Spleen (tissue), 11 donors: ENCODE measurements around the gene DDX17. TPM values are rescaled to one million over a fixed set of nuclear protein-coding genes. Genes with fewer than 3 reads are reported as not detected.
"Not testable (repeated sequence)": the region's sequence is repeated elsewhere in the genome, so short reads cannot be mapped to it uniquely, and the experiment has no call there.

Experiments
- DNase-seq: peaks from one replicate; pipeline ENCODE4 v3.0.0-alpha.2; 2020
- H3K27ac ChIP-seq, 8 donors: fragments of 200-600 bp; sonication (generic) in 7 of 8; 1 replicate in 4 of 8; 2 replicates in 4 of 8; pipeline versions ENCODE4 v1.5.0 to v1.8.0; 2016 to 2021; ENCODE audit warnings: inconsistent platforms in 4 of 8, mild to moderate bottlenecking in 4 of 8, moderate library complexity in 1 of 8
- H3K27me3 ChIP-seq, 7 donors: fragments of 200-600 bp; sonication (generic) in 6 of 7; replicated peaks in 1 of 7; 1 replicate in 4 of 7; 2 replicates in 3 of 7; pipeline versions ENCODE4 v1.5.0 to v1.8.0; 2016 to 2021; ENCODE audit warnings: inconsistent platforms in 3 of 7, mild to moderate bottlenecking in 1 of 7
- H3K36me3 ChIP-seq, 6 donors: fragments of 200-600 bp; sonication (generic) in 5 of 6; 1 replicate in 4 of 6; 2 replicates in 2 of 6; pipeline versions ENCODE4 v1.5.0 to v1.8.0; 2016 to 2021; ENCODE audit warnings: inconsistent platforms in 2 of 6
- H3K4me1 ChIP-seq, 6 donors: fragments of 200-600 bp; sonication (generic) in 5 of 6; 1 replicate in 3 of 6; 2 replicates in 3 of 6; pipeline versions ENCODE4 v1.5.0 to v1.8.0; 2016 to 2021; ENCODE audit warnings: inconsistent platforms in 3 of 6
- H3K4me3 ChIP-seq, 8 donors: fragments of 200-600 bp; sonication (generic) in 7 of 8; 1 replicate in 4 of 8; 2 replicates in 4 of 8; pipeline versions ENCODE4 v1.5.0 to v1.8.0; 2016 to 2021; ENCODE audit warnings: inconsistent platforms in 4 of 8, mild to moderate bottlenecking in 4 of 8, moderate library complexity in 2 of 8
- H3K9me3 ChIP-seq, 8 donors: fragments of 200-600 bp; sonication (generic) in 7 of 8; 1 replicate in 4 of 8; 2 replicates in 4 of 8; pipeline versions ENCODE4 v1.5.0 to v1.8.0; 2016 to 2021; ENCODE audit warnings: inconsistent platforms in 4 of 8
- POLR2A ChIP-seq, 3 donors: fragments of 450-650 bp; IDR thresholded peaks; one replicate each; pipeline ENCODE4 v1.5.1; 2017; ENCODE audit warnings: antibody characterized with exemption in 3 of 3, mild to moderate bottlenecking in 1 of 3
- POLR2AphosphoS5 ChIP-seq, 3 donors: sonication (generic); formaldehyde crosslinking; IDR thresholded peaks; one replicate each; pipeline ENCODE4 v1.5.1; 2017; ENCODE audit warnings: antibody characterized with exemption in 3 of 3
- WGBS, 5 donors: extraction: QIAGEN DNeasy Blood & Tissue Kit in 3 of 5; methylation state at CpG; one replicate each; pipeline versions ENCODE4 v1.1.5 to v1.1.7; 2013 to 2018; 5-methylcytosine and 5-hydroxymethylcytosine counted together
- intact Hi-C: fragments of 100-400 bp; cut with DNase I; formaldehyde crosslinking; loops from one replicate; pipeline ENCODE4 v1.15.0; 2023; ENCODE audit warnings: low total_unique reads
- polyA plus RNA-seq, 3 donors: library from polyadenylated mRNA; stranded (reverse); fragments of 200-250 nt; gene quantifications; one replicate each; pipeline ENCODE4 v1.2.1, GENCODE V29; 2013
- total RNA-seq, 7 donors: library from RNA; depleted of rRNA in 3 of 7; stranded (reverse); fragments of >200 nt in 3 of 7; fragmentation: NEBNext Ultra II Directional in 4 of 7; extraction: Animal tissue kit (Norgen Biotek cat#: 25700) in 4 of 7; gene quantifications; one replicate each; pipeline versions ENCODE4 v1.1.0 to v1.2.1, GENCODE V29; 2016 to 2021
- TF ChIP-seq, protein P1 (sequence below), 11 experiments: fragments of 200-600 bp in 7 of 11; fragments of 450-650 bp in 4 of 11; sonication (generic) in 4 of 11; IDR thresholded peaks in 8 of 11; conservative IDR thresholded peaks in 3 of 11; 1 replicate in 7 of 11; 2 replicates in 4 of 11; pipeline versions ENCODE4 v1.4.0 to v1.8.0; 2016 to 2021; ENCODE audit warnings: antibody characterized with exemption in 11 of 11, inconsistent platforms in 4 of 11, mild to moderate bottlenecking in 1 of 11
- donor health status: healthy with polysubstance abuse.
- donor health status: DM: no; HTN: no; CAD: no; lungs with moderate emphysema.
- donor health status: DM: no; HTN: no; CAD: no.
- donor health status: Bipolar disorder and iron deficiency.
- donor health status: healthy.
- donor health status: DM: no; HTN: no; CAD: no.
- donor health status: DM: yes; HTN: yes; CAD: no.

Gene DDX17
- total and polyA plus RNA-seq, 10 donors = 150 to 818 (median 606) TPM

DNA sequence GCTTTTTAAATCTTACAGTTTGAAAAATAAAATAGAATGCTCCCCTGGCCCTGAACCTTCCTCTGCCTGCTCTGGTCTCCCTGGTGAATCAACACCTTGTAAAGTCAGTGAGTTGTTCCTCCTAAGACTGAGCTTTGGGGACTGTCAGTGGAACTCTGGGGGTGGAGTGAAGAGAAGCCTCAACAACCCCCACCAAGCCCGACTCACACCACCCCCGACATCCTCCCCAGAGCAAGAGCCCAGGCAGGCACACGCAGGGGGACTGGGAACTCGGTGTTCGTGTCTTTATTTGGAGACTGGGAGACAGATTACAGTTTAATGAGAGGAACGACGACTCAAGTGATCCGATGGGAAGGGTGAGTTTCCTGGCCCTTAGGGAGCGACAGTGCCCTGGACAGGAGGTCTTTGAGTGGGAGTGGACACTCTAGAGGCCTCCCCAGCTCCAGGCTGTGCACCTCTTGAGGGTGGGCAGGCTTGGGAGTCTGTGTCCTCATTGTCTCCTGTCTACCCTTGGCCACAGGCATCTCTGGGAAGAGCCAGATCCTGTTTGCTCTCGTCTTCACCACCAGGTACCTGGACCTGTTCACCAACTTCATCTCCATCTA is 32.0 kb downstream of the DDX17 start:
- WGBS, 5 donors = 64 to 72% (median 71%) methylated on average over 9 to 10 of the region's 10 CpGs

DNA sequence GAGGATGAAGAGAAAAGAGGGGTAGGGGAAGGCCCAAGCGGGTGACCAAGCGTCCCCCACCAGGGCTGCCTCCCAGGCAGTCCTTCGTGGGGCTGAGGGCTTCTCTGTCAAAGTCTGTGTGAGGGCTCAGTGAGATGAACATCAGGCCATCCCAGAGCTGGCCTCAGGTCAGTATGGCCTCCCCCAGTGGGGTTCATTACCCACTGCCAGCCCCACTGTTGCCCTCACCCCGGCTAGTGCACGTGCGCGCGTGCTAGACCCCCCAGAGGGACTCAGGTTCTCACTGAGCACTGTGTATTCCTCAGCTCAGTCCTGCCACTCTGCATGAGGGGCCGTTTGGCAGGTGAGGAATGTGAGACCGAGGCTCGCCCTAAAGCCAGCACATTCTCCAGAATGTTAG is 34.9 kb downstream of the DDX17 start:
- Histone ChIP-seq H3K27ac (no peak overlapping the region), H3K9me3 (no peaks in the 10 kb centered on the region), H3K4me3 (no peak overlapping the region), H3K36me3 (no peaks in the 10 kb centered on the region), H3K4me1 (peaks cover 0 to 21% (median 13%) of the 10 kb centered on the region in 6 donors), H3K27me3 (peaks cover 0 to 33% (median 22%) of the 10 kb centered on the region in 7 donors)
- DNase-seq = peak; percentile 36
- no peak for TF ChIP-seq POLR2A (IDR thresholded peaks at IDR 0.05)
- TF ChIP-seq POLR2AphosphoS5 (IDR thresholded peaks at IDR 0.05) = no peak
- TF ChIP-seq, protein P1, sequence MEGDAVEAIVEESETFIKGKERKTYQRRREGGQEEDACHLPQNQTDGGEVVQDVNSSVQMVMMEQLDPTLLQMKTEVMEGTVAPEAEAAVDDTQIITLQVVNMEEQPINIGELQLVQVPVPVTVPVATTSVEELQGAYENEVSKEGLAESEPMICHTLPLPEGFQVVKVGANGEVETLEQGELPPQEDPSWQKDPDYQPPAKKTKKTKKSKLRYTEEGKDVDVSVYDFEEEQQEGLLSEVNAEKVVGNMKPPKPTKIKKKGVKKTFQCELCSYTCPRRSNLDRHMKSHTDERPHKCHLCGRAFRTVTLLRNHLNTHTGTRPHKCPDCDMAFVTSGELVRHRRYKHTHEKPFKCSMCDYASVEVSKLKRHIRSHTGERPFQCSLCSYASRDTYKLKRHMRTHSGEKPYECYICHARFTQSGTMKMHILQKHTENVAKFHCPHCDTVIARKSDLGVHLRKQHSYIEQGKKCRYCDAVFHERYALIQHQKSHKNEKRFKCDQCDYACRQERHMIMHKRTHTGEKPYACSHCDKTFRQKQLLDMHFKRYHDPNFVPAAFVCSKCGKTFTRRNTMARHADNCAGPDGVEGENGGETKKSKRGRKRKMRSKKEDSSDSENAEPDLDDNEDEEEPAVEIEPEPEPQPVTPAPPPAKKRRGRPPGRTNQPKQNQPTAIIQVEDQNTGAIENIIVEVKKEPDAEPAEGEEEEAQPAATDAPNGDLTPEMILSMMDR (IDR thresholded peaks at IDR 0.05 in 8 of 11, conservative IDR thresholded peaks at IDR 0.05 in 3 of 11) = no peak
- intact Hi-C loops = no loop called here
- 81 to 94% (median 90%) methylated on average over 9 to 11 of the region's 11 CpGs for WGBS, 5 donors

More for the DNA sequence above, 32.0 kb downstream of the DDX17 start:
- intact Hi-C loops = no loop called here
- Histone ChIP-seq H3K27me3 (peaks cover 0 to 4% (median 0%) of the 10 kb centered on the region in 7 donors), H3K36me3 (peaks cover 0 to 4% (median 0%) of the 10 kb centered on the region in 6 donors), H3K4me3 (no peak overlapping the region), H3K27ac (no peak overlapping the region), H3K9me3 (no peaks in the 10 kb centered on the region), H3K4me1 (no peaks in the 10 kb centered on the region)
- TF ChIP-seq, protein P1 (IDR thresholded peaks at IDR 0.05 in 8 of 11, conservative IDR thresholded peaks at IDR 0.05 in 3 of 11) = no peak
- TF ChIP-seq POLR2A (IDR thresholded peaks at IDR 0.05) (no peak), POLR2AphosphoS5 (IDR thresholded peaks at IDR 0.05) (no peak)
- DNase-seq = no peak

DNA sequence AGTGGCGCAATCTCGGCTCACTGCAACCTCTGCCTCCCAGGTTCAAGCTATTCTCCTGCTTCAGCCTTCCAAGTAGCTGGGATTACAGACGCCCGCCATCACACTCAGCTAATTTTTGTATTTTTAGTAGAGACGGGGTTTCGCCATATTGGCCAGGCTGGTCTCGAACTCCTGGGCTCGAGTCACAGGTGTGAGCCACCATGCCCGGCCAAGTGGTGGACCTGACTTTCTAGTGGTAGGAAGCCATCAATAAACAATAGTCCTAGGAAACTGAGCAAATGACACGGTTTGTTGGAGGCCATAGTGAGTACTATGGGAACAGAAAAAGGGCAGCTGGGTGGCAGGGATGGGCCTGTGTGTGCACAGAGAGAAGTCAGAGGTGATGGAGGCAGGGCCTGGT is 35.9 kb downstream of the DDX17 start:
- H3K36me3 ChIP-seq, intact Hi-C loops, H3K4me3 ChIP-seq, H3K27ac ChIP-seq, H3K9me3 ChIP-seq: not testable (repeated sequence)
- Histone ChIP-seq H3K4me1 (peaks cover 0 to 21% (median 13%) of the 10 kb centered on the region in 6 donors), H3K27me3 (peaks cover 0 to 44% (median 28%) of the 10 kb centered on the region in 7 donors)
- WGBS, 5 donors = 93 to 96% (median 94%) methylated on average over 10 of the region's 10 CpGs
- peak; percentile 38 for DNase-seq

DNA sequence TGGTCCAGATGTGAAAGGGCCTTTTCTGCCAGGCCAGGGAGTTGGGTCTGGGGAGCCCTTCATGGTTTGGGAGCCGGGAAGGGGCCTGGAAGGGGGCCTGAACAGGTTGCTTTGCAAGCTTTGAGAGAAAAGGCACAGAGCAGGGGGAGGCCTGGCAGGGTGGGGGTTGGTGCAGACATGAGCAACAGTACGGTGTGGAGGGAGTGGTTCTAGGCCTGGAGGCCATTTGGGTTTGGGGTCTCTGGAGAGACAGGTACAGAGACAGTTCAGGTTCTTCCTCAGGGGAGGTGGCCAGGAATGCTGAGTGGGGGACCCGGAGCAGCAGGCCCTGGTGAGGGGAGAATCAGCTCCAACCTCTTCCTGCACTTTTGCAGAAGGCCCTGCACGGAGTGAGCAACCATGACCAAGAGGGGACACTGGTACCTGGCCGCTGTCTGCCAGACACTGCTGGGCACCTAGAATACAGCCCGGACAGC is 36.8 kb downstream of the DDX17 start:
- Histone ChIP-seq H3K4me1 (peaks cover 0 to 21% (median 13%) of the 10 kb centered on the region in 6 donors), H3K27me3 (peaks cover 0 to 51% (median 28%) of the 10 kb centered on the region in 7 donors), H3K36me3 (no peaks in the 10 kb centered on the region), H3K4me3 (no peak overlapping the region), H3K27ac (no peak overlapping the region), H3K9me3 (no peaks in the 10 kb centered on the region)
- no peak for TF ChIP-seq POLR2AphosphoS5 (IDR thresholded peaks at IDR 0.05)
- TF ChIP-seq, protein P1 (IDR thresholded peaks at IDR 0.05 in 8 of 11, conservative IDR thresholded peaks at IDR 0.05 in 3 of 11) = no peak
- TF ChIP-seq POLR2A (IDR thresholded peaks at IDR 0.05) = no peak
- intact Hi-C loops = no loop called here
- peak; percentile 39 for DNase-seq
- 94 to 98% (median 97%) methylated on average over 6 of the region's 6 CpGs for WGBS, 5 donors
